Gastroesophageal sphincter (tissue), 4 donors: ENCODE data around the gene SNCA. TPM values are rescaled to one million over a fixed set of nuclear protein-coding genes. Genes with fewer than 3 reads are reported as not detected.

Experiments used
- ATAC-seq: fragments of 150-250 bp; one replicate; pipeline ENCODE4 v1.9.1; 2016; ENCODE audit warnings: mild to moderate bottlenecking, moderate library complexity
- H3K27ac ChIP-seq, 4 donors: fragments of 200-600 bp; sonication (generic) in 3 of 4; 1 replicate in 3 of 4; 2 replicates in 1 of 4; pipeline ENCODE4 v1.5.1; 2016 to 2019
- H3K27me3 ChIP-seq: fragments of 200-600 bp; sonication (generic); one replicate; pipeline ENCODE4 v1.5.1; 2019
- H3K36me3 ChIP-seq, 2 donors: fragments of 200-600 bp; sonication (generic); one replicate each; pipeline ENCODE4 v1.5.1; 2019; ENCODE audit warnings: control low read depth in 1 of 2
- H3K4me1 ChIP-seq, 3 donors: fragments of 200-600 bp; sonication (generic); 1 replicate in 2 of 3; 2 replicates in 1 of 3; pipeline ENCODE4 v1.5.1; 2016 to 2019; ENCODE audit warnings: control low read depth in 2 of 3
- H3K4me3 ChIP-seq, 2 donors: fragments of 200-600 bp; sonication (generic); one replicate each; pipeline ENCODE4 v1.5.1; 2019; ENCODE audit warnings: mild to moderate bottlenecking in 1 of 2, moderate library complexity in 1 of 2
- H3K9me3 ChIP-seq, 3 donors: fragments of 200-600 bp; sonication (generic); one replicate each; pipeline ENCODE4 v1.5.1; 2017 to 2019; ENCODE audit warnings: control low read depth in 2 of 3
- EP300 ChIP-seq: sonication (generic); formaldehyde crosslinking; IDR thresholded peaks from one replicate; pipeline ENCODE4 v1.6.1; 2017; ENCODE audit warnings: antibody characterized with exemption, mild to moderate bottlenecking
- POLR2A ChIP-seq, 2 donors: fragments of 450-650 bp; IDR thresholded peaks; one replicate each; pipeline ENCODE4 v1.6.1; 2017; ENCODE audit warnings: antibody characterized with exemption in 2 of 2, mild to moderate bottlenecking in 2 of 2, moderate library complexity in 1 of 2
- POLR2AphosphoS5 ChIP-seq: sonication (generic); formaldehyde crosslinking; IDR thresholded peaks from one replicate; pipeline ENCODE4 v1.6.1; 2017; ENCODE audit warnings: antibody characterized with exemption
- WGBS, 2 donors: methylation state at CpG; one replicate each; pipeline ENCODE4 v1.1.5; 2018; ENCODE audit warnings: low coverage in 1 of 2; 5-methylcytosine and 5-hydroxymethylcytosine counted together
- total RNA-seq, 4 donors: library from RNA; depleted of rRNA; stranded (reverse); fragments of >200 nt; gene quantifications; one replicate each; pipeline ENCODE4 v1.1.0, GENCODE V29; 2016
- TF ChIP-seq, protein P1 (sequence below), 4 experiments: fragments of 200-600 bp in 2 of 4; fragments of 450-650 bp in 2 of 4; sonication (generic) in 1 of 4; IDR thresholded peaks; one replicate each; pipeline ENCODE4 v1.5.1; 2017 to 2019; ENCODE audit warnings: antibody characterized with exemption in 4 of 4, mild to moderate bottlenecking in 2 of 4, moderate library complexity in 2 of 4

SNCA gene
- total RNA-seq, 4 donors from 2014 or later: 5.0 to 24.4 (median 13.9) TPM

DNA sequence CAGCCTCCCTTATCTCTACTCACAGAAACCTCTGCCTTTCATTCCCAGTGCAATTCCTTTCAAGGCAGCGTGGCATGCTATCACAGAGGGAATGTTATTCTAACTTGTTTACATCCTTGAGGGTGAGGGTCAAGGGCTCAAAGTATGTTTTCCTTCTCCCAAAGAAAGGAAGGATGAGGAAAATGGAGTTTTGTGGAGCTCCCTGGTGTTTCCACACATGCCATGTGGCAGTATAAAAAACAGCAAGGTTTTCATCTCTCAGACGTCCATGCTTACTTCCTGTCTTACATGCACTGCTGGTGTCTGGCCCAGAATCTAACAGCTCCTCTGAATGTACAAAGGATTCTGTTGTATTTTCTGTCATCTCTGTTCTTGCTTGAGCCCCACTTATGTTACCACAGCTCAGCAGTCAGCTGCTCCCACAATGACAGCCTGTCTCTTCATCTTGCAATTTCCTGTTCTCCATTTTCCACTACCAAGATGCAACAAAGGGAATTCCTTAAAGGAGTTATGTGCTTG lies 128.0 kb downstream of the SNCA start:
- peak overlapping the region in 1 of 4 donors; percentile 15 for H3K27ac ChIP-seq
- no peaks in the 10 kb centered on the region for H3K9me3 ChIP-seq
- TF ChIP-seq POLR2A (IDR thresholded peaks at IDR 0.05) (no peak), EP300 (no peak)
- no peaks in the 10 kb centered on the region for H3K36me3 ChIP-seq
- peak; percentile 55 for ATAC-seq
- H3K27me3 ChIP-seq: no peaks in the 10 kb centered on the region
- WGBS, 2 donors: 17 to 36% methylated on average over 1 to 2 of the region's 2 CpGs
- no peaks in the 10 kb centered on the region for H3K4me1 ChIP-seq
- H3K4me3 ChIP-seq: no peak overlapping the region

DNA sequence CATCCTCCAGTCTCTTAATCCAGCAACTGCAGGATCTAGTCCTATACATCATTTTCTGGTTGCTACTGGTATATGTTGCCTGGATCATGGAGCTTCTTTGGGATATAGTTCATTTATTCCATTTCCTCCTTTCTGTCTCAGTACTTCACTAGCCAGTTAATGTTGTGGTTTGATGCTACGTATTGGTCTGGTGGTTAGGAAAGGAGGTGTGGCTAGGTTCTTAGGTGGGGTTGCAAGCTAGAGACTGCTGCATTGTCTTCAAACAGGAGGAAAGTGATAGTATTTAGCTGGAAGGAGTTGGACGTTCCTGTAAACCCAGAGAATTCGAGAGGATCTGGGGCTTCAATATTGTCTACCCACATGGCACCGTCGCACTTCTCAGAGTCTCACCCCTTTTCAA lies 129.5 kb downstream of the SNCA start:
- WGBS, 2 donors: 85 to 90% methylated on average over 4 to 5 of the region's 5 CpGs
- H3K27me3 ChIP-seq: no peaks in the 10 kb centered on the region
- H3K4me1 ChIP-seq: no peaks in the 10 kb centered on the region
- no peak for ATAC-seq
- no peaks in the 10 kb centered on the region for H3K9me3 ChIP-seq
- H3K36me3 ChIP-seq: no peaks in the 10 kb centered on the region
- TF ChIP-seq, protein P1, sequence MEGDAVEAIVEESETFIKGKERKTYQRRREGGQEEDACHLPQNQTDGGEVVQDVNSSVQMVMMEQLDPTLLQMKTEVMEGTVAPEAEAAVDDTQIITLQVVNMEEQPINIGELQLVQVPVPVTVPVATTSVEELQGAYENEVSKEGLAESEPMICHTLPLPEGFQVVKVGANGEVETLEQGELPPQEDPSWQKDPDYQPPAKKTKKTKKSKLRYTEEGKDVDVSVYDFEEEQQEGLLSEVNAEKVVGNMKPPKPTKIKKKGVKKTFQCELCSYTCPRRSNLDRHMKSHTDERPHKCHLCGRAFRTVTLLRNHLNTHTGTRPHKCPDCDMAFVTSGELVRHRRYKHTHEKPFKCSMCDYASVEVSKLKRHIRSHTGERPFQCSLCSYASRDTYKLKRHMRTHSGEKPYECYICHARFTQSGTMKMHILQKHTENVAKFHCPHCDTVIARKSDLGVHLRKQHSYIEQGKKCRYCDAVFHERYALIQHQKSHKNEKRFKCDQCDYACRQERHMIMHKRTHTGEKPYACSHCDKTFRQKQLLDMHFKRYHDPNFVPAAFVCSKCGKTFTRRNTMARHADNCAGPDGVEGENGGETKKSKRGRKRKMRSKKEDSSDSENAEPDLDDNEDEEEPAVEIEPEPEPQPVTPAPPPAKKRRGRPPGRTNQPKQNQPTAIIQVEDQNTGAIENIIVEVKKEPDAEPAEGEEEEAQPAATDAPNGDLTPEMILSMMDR (IDR thresholded peaks at IDR 0.05): no peak
- TF ChIP-seq POLR2A (IDR thresholded peaks at IDR 0.05) (no peak), POLR2AphosphoS5 (no peak)
- H3K4me3 ChIP-seq: no peak overlapping the region
- no peak overlapping the region for H3K27ac ChIP-seq

DNA sequence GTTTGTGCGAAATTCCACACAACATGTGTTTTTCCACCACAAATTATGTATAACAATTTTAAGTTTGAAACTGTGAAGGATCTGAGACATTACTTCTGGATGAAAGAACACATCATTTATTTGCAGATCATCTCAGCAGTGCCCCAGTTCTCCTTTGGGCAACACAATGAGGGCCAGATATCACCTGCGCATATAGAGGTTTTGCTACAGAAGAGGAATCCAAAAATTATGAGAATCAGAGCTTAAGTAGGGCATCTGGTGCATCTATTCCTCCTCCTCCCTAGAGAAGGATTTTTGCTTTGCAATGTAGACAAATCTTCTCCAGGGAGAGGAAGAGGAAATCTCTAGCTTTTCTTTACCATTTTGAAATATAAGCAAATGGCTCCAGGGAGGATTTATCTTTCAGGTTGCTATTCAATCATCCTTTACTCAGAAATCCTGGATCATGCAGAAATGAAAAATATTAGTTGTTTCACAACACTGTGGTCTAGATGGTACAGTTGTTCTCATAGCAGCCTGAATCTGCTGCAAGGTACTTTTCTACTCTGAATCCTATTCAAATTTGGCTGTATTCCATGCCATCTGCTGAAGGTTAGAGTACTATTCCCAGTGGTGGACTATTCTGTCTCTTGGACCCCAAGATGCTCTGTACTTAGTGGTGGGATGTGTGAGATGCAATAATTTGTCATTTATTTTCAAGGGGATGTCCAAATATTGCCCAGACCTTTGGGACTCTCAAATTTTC lies 132.1 kb downstream of the SNCA start:
- Histone ChIP-seq H3K4me3 (no peak overlapping the region), H3K27me3 (no peaks in the 10 kb centered on the region), H3K9me3 (no peaks in the 10 kb centered on the region), H3K36me3 (no peaks in the 10 kb centered on the region), H3K4me1 (no peaks in the 10 kb centered on the region), H3K27ac (no peak overlapping the region)
- WGBS, 2 donors: 88 to 100% methylated on average over 2 of the region's 2 CpGs
- no peak for ATAC-seq
- TF ChIP-seq, protein P1 (IDR thresholded peaks at IDR 0.05): no peak
- no peak for TF ChIP-seq POLR2AphosphoS5
- no peak for TF ChIP-seq EP300
- no peak for TF ChIP-seq POLR2A (IDR thresholded peaks at IDR 0.05)

DNA sequence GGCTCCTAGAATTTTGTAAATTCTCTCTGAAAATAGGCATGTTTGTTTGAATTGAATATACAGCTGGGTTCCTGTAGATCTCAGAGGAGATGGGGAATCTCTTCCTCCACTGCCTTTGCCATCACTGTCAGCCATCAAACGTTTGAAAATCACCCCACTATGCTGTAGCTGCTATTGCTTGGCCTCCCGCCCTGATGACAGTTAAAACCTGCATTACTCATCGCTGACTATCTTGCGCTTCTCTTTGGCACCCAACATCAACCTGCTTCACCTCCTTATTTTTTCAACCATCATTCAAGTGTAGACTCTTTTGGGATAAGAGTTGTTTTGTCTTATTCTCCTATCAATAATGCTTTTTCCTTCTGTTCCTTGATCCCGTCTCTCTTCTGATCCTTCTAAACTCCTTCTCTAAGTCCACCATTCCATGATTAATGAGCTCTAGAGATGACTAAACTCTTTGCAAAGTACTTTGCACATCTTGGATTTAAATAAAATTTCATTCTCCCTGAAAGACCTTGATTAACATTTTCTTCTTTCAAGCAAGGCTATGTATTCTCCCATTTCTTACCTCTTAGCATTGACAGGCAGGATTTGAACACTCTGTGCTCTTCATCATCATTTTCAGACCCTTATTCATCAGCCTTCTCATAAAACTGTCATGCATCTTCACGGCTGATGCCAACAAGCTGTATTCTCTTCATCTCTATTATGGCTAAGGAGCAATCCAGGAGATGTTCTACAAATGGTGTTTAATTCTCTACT lies 133.0 kb downstream of the SNCA start:
- H3K36me3 ChIP-seq: no peaks in the 10 kb centered on the region
- H3K27ac ChIP-seq: no peak overlapping the region
- H3K4me1 ChIP-seq: no peaks in the 10 kb centered on the region
- H3K27me3 ChIP-seq: no peaks in the 10 kb centered on the region
- H3K9me3 ChIP-seq: no peaks in the 10 kb centered on the region
- TF ChIP-seq POLR2AphosphoS5 (no peak), EP300 (no peak), POLR2A (IDR thresholded peaks at IDR 0.05) (no peak)
- TF ChIP-seq, protein P1 (IDR thresholded peaks at IDR 0.05): no peak
- no peak for ATAC-seq
- H3K4me3 ChIP-seq: no peak overlapping the region
- WGBS, 2 donors: 80 to 83% methylated on average over 6 of the region's 6 CpGs

DNA sequence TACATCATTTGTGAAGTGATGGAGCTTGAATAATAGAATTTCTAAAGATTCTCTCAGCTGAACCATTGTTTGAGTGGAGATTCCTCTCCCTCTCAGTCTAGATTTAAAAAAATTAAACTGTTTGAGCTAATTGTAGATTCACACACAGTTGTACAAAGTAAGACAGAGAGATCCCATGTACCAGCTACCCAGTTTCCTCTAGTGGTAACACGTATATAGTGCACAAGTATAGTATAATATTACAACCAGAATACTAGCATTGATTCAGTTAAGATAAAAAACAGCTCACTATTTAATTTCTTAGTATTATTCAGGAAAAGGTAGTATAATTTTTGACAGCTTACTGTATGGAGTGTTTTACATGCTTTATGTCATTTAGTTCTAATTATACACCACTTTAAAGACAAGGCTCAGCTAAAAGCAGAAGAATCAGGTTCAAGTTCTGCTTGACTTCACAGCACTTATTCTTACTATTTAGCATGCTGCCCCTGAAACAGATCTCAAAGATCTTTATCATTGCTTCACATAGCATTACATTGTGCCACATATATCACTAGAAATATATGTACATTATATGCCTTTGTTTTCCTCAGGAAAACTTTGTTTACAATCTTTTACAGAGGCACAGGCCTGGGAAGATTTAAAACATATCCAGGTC lies 136.1 kb downstream of the SNCA start:
- no peak for ATAC-seq
- TF ChIP-seq, protein P1 (IDR thresholded peaks at IDR 0.05): no peak
- TF ChIP-seq POLR2AphosphoS5: no peak
- no peak for TF ChIP-seq EP300
- TF ChIP-seq POLR2A (IDR thresholded peaks at IDR 0.05): no peak
- Histone ChIP-seq H3K27ac (no peak overlapping the region), H3K4me1 (no peaks in the 10 kb centered on the region), H3K36me3 (no peaks in the 10 kb centered on the region), H3K9me3 (no peaks in the 10 kb centered on the region), H3K27me3 (no peaks in the 10 kb centered on the region), H3K4me3 (no peak overlapping the region)
- 85 to 92% methylated on average over 1 of the region's 1 CpG for WGBS, 2 donors
